HEK293 (cell line): Measurements from ENCODE around the gene ECI1.

ENCODE experiments used
- CTCF ChIA-PET: fragments of 350-600 bp; formaldehyde crosslinking; extraction: SDS; loops from one replicate; lab custom pipeline; 2021; ENCODE audit warnings: antibody characterized with exemption; lab: Yijun Ruan, JAX
- POLR2A ChIA-PET: fragments of 300-600 bp; formaldehyde crosslinking; extraction: SDS; loops from one replicate; lab custom pipeline; 2020; ENCODE audit warnings: antibody characterized with exemption, inconsistent platforms; lab: Yijun Ruan, JAX
- H3K27ac ChIP-seq: fragments of 200-500 bp; sonication (Bioruptor generic); 2 replicates; pipeline ENCODE4 v1.5.1; 2014; ENCODE audit warnings: low read depth, low read length, control low read depth, inconsistent platforms; ENCODE audit errors: extremely low read depth
- H3K36me3 ChIP-seq, 2 experiments: fragments of 200-500 bp in 1 of 2; sonication (Bioruptor generic) in 1 of 2; 1 replicate in 1 of 2; 2 replicates in 1 of 2; pipeline ENCODE4 v1.5.1; 2014 to 2017; ENCODE audit warnings: inconsistent platforms in 2 of 2, low read length in 2 of 2; ENCODE audit not compliant: control insufficient read depth in 2 of 2, insufficient read depth in 1 of 2
- H3K4me1 ChIP-seq: fragments of 200-500 bp; sonication (Bioruptor generic); 2 replicates; pipeline ENCODE4 v1.5.1; 2014; ENCODE audit warnings: mild to moderate bottlenecking, low read length, inconsistent platforms; ENCODE audit not compliant: control insufficient read depth, insufficient read depth
- H3K4me3 ChIP-seq: 2 replicates; pipeline ENCODE4 v1.5.1; 2011; ENCODE audit warnings: low read depth, mild to moderate bottlenecking, control low read depth, low read length, moderate library complexity
- H3K9me3 ChIP-seq: fragments of 200-500 bp; sonication (Bioruptor generic); 2 replicates; pipeline ENCODE4 v1.5.1; 2014; ENCODE audit warnings: low read depth, low read length, inconsistent platforms; ENCODE audit not compliant: control insufficient read depth, insufficient read depth
- BCL11A ChIP-seq: fragments of 450-650 bp; formaldehyde crosslinking; IDR thresholded peaks from 2 replicates; pipeline ENCODE4 v1.5.1; 2016; ENCODE audit warnings: low read depth, missing biosample characterization, missing genetic modification characterization
- KLF16 ChIP-seq: fragments of 450-650 bp; formaldehyde crosslinking; IDR thresholded peaks from 2 replicates; pipeline ENCODE4 v1.5.1; 2017; ENCODE audit warnings: missing biosample characterization, missing genetic modification characterization
- KLF17 ChIP-seq: fragments of 450-650 bp; formaldehyde crosslinking; IDR thresholded peaks from 2 replicates; pipeline ENCODE4 v1.5.1; 2016; ENCODE audit warnings: missing biosample characterization, missing genetic modification characterization
- REST ChIP-seq: fragments of 450-650 bp; formaldehyde crosslinking; IDR thresholded peaks from 2 replicates; pipeline ENCODE4 v1.5.1; 2016; ENCODE audit warnings: missing biosample characterization, missing genetic modification characterization
- SCRT1 ChIP-seq: fragments of 450-650 bp; formaldehyde crosslinking; IDR thresholded peaks from 2 replicates; pipeline ENCODE4 v1.5.1; 2016; ENCODE audit warnings: missing biosample characterization, missing genetic modification characterization, borderline replicate concordance
- ZFP37 ChIP-seq: fragments of 450-650 bp; formaldehyde crosslinking; IDR thresholded peaks from 2 replicates; pipeline ENCODE4 v1.5.1; 2016; ENCODE audit warnings: missing biosample characterization, missing genetic modification characterization
- ZFP41 ChIP-seq: fragments of 450-650 bp; formaldehyde crosslinking; IDR thresholded peaks from 2 replicates; pipeline ENCODE4 v1.5.1; 2016; ENCODE audit warnings: missing biosample characterization, missing genetic modification characterization, borderline replicate concordance
- ZNF10 ChIP-seq: fragments of 450-650 bp; formaldehyde crosslinking; IDR thresholded peaks from 2 replicates; pipeline ENCODE4 v1.5.1; 2017; ENCODE audit warnings: missing biosample characterization, missing genetic modification characterization
- ZNF140 ChIP-seq: fragments of 450-650 bp; formaldehyde crosslinking; IDR thresholded peaks from 2 replicates; pipeline ENCODE4 v1.5.1; 2016; ENCODE audit warnings: missing biosample characterization, missing genetic modification characterization
- ZNF510 ChIP-seq: fragments of 450-650 bp; formaldehyde crosslinking; IDR thresholded peaks from 2 replicates; pipeline ENCODE4 v1.5.1; 2018; ENCODE audit warnings: mild to moderate bottlenecking, missing genetic modification characterization, missing biosample characterization; ENCODE audit not compliant: insufficient replicate concordance
- ZNF580 ChIP-seq: fragments of 450-650 bp; formaldehyde crosslinking; IDR thresholded peaks from 2 replicates; pipeline ENCODE4 v1.5.1; 2016; ENCODE audit warnings: missing biosample characterization, missing genetic modification characterization
- ZNF704 ChIP-seq: fragments of 450-650 bp; formaldehyde crosslinking; IDR thresholded peaks from 2 replicates; pipeline ENCODE4 v1.5.1; 2016; ENCODE audit warnings: missing biosample characterization, missing genetic modification characterization
- ZNF843 ChIP-seq: fragments of 450-650 bp; formaldehyde crosslinking; IDR thresholded peaks from 2 replicates; pipeline ENCODE4 v1.5.1; 2016; ENCODE audit warnings: missing biosample characterization, missing genetic modification characterization
- ZSCAN16 ChIP-seq: fragments of 450-650 bp; formaldehyde crosslinking; IDR thresholded peaks from 2 replicates; pipeline ENCODE4 v1.5.1; 2016; ENCODE audit warnings: missing biosample characterization, missing genetic modification characterization

The ECI1 gene

GRCh38 chr16:2282866-2283555 lies 31.6 kb upstream of the ECI1 start:
- TF ChIP-seq ZFP41 (tag by site-specific recombination), result no peak
- no peak for TF ChIP-seq ZSCAN16 (tag by site-specific recombination)
- 0 out of 2 replicates have a peak, but pooled peaks have one; percentile 23 for TF ChIP-seq ZNF10
- CTCF ChIA-PET, result no interaction called here
- Histone ChIP-seq H3K4me3 (no peak overlapping the region), H3K4me1 (no peaks in the 10 kb centered on the region), H3K27ac (no peak overlapping the region), H3K9me3 (no peaks in the 10 kb centered on the region), H3K36me3 (peaks cover 3 to 32% of the 10 kb centered on the region in 2 experiments; a peak in 2 of 3 replicates)
- POLR2A ChIA-PET, result no interaction called here

GRCh38 chr16:2282262-2282661 lies 30.9 kb upstream of the ECI1 start:
- Histone ChIP-seq H3K36me3 (peaks cover 1 to 34% of the 10 kb centered on the region in 2 experiments; a peak in 2 of 3 replicates), H3K27ac (no peak overlapping the region)
- CTCF ChIA-PET, result no interaction called here

GRCh38 chr16:2280981-2281542 lies 29.7 kb upstream of the ECI1 start:
- Histone ChIP-seq H3K9me3 (no peaks in the 10 kb centered on the region), H3K36me3 (peaks cover 0 to 31% of the 10 kb centered on the region in 2 experiments; a peak in 1 of 3 replicates), H3K4me1 (no peaks in the 10 kb centered on the region), H3K27ac (no peak overlapping the region), H3K4me3 (no peak overlapping the region)
- POLR2A ChIA-PET, result no interaction called here
- no peak for TF ChIP-seq ZNF140 (tag by site-specific recombination)
- TF ChIP-seq REST, result peak; percentile 93
- no peak for TF ChIP-seq ZNF843 (tag by site-specific recombination)
- TF ChIP-seq BCL11A (tag by site-specific recombination), result no peak
- CTCF ChIA-PET, result interaction anchor here (0.6 to 0.9 kb wide), 2 partner anchors 8 to 179 kb away, joined by 3 read pairs; partner anchors contain the start of gene TEDC2

More at GRCh38 chr16:2282262-2282661, 30.9 kb upstream of the ECI1 start:
- POLR2A ChIA-PET, result no interaction called here
- no peak overlapping the region for H3K4me3 ChIP-seq
- no peaks in the 10 kb centered on the region for H3K9me3 ChIP-seq
- H3K4me1 ChIP-seq, result no peaks in the 10 kb centered on the region
- TF ChIP-seq KLF16 (tag by site-specific recombination) (no peak), ZNF704 (tag by site-specific recombination) (no peak), ZNF580 (no peak), SCRT1 (no peak), ZFP37 (tag by site-specific recombination) (no peak), ZNF510 (tag by site-specific recombination) (no peak), KLF17 (tag by site-specific recombination) (no peak)
